GM23338 (cell line): ENCODE measurements around the gene TMEM61. TPM values are rescaled to one million over a fixed set of nuclear protein-coding genes. Genes with fewer than 3 reads are reported as not detected.
"Not testable (repeated sequence)": the region's sequence is repeated elsewhere in the genome, so short reads cannot be mapped to it uniquely, and the experiment has no call there.

ENCODE experiments used
- ATAC-seq: fragments of 200-7000 bp; cut with Tn5 transposase; 3 replicates; pipeline ENCODE4 v1.9.1; 2020
- DNase-seq: peaks from one replicate; pipeline ENCODE4 v3.0.0-alpha.2; 2015; ENCODE audit warnings: low spot score
- H2AFZ ChIP-seq: fragments of 200-600 bp; sonication (generic); 2 replicates; pipeline ENCODE4 v1.8.0; 2016; ENCODE audit warnings: antibody characterized with exemption, mild to moderate bottlenecking, moderate library complexity
- H3F3A ChIP-seq: fragments of 200-600 bp; sonication (generic); replicated peaks from 2 replicates; pipeline ENCODE4 v1.8.0; 2017; ENCODE audit warnings: antibody characterized with exemption, mixed run types, low read depth
- H3K27ac ChIP-seq: fragments of 200-600 bp; sonication (generic); 2 replicates; pipeline ENCODE4 v1.6.1; 2016; ENCODE audit warnings: low read depth
- H3K27me3 ChIP-seq: fragments of 200-600 bp; sonication (generic); 2 replicates; pipeline ENCODE4 v1.8.0; 2016; ENCODE audit warnings: mild to moderate bottlenecking, mixed run types, moderate library complexity; ENCODE audit not compliant: insufficient read depth
- H3K36me3 ChIP-seq: fragments of 200-600 bp; sonication (generic); 2 replicates; pipeline ENCODE4 v1.8.0; 2016; ENCODE audit warnings: mild to moderate bottlenecking; ENCODE audit not compliant: insufficient read depth
- H3K4me1 ChIP-seq: fragments of 200-600 bp; sonication (generic); 2 replicates; pipeline ENCODE4 v1.8.0; 2016; ENCODE audit warnings: mild to moderate bottlenecking, moderate library complexity; ENCODE audit not compliant: insufficient read depth
- H3K4me2 ChIP-seq: fragments of 200-600 bp; sonication (generic); 2 replicates; pipeline ENCODE4 v1.7.1; 2017; ENCODE audit warnings: mixed run types
- H3K4me3 ChIP-seq: fragments of 200-600 bp; sonication (generic); 2 replicates; pipeline ENCODE4 v1.6.1; 2016; ENCODE audit warnings: mixed run types
- H3K79me2 ChIP-seq: fragments of 200-600 bp; sonication (generic); replicated peaks from 2 replicates; pipeline ENCODE4 v1.8.0; 2017; ENCODE audit warnings: mild to moderate bottlenecking; ENCODE audit not compliant: insufficient read depth
- H3K9me2 ChIP-seq: fragments of 200-600 bp; sonication (generic); 2 replicates; pipeline ENCODE4 v1.8.0; 2017; ENCODE audit not compliant: insufficient read depth
- H4K20me1 ChIP-seq: fragments of 200-600 bp; sonication (generic); replicated peaks from 2 replicates; pipeline ENCODE4 v1.8.0; 2017; ENCODE audit warnings: mild to moderate bottlenecking; ENCODE audit not compliant: insufficient read depth
- H3K27ac Mint-ChIP-seq: 2 replicates; pipeline ENCODE4 v1.8.0; 2020; ENCODE audit warnings: inconsistent platforms, mild to moderate bottlenecking, moderate library complexity, mixed read lengths
- H3K27me3 Mint-ChIP-seq: 3 replicates; pipeline ENCODE4 v1.8.0; 2022; ENCODE audit warnings: low read depth, mild to moderate bottlenecking, moderate library complexity, mixed read lengths, inconsistent platforms; ENCODE audit not compliant: insufficient read depth, poor library complexity
- H3K36me3 Mint-ChIP-seq: 3 replicates; pipeline ENCODE4 v1.8.0; 2021; ENCODE audit warnings: low read depth, mild to moderate bottlenecking, inconsistent platforms, moderate library complexity, mixed read lengths
- H3K4me1 Mint-ChIP-seq: 3 replicates; pipeline ENCODE4 v1.8.0; 2020; ENCODE audit warnings: mild to moderate bottlenecking, inconsistent platforms, mixed read lengths
- H3K4me3 Mint-ChIP-seq: 3 replicates; pipeline ENCODE4 v1.8.0; 2021; ENCODE audit warnings: moderate library complexity, mild to moderate bottlenecking, inconsistent platforms, mixed read lengths
- H3K9me3 Mint-ChIP-seq: 3 replicates; pipeline ENCODE4 v1.8.0; 2020; ENCODE audit warnings: moderate library complexity, mild to moderate bottlenecking, inconsistent platforms, mixed read lengths
- CREB1 ChIP-seq: fragments of 250-450 bp; sonication (Bioruptor Pico); IDR thresholded peaks from 2 replicates; pipeline ENCODE4 v1.5.0; 2020; ENCODE audit warnings: low read depth, mild to moderate bottlenecking, moderate library complexity
- CTCF ChIP-seq, 2 experiments: fragments of 200-600 bp in 1 of 2; sonication (generic) in 1 of 2; conservative IDR thresholded peaks; 2 replicates each; pipeline versions ENCODE4 v1.5.1 to v1.6.1; 2016 to 2017; ENCODE audit warnings: antibody characterized with exemption in 2 of 2, low read depth in 2 of 2, mild to moderate bottlenecking in 2 of 2, moderate library complexity in 1 of 2
- ETS1 ChIP-seq: IDR thresholded peaks from 2 replicates; pipeline ENCODE4 v1.6.1; 2016; ENCODE audit warnings: antibody characterized with exemption
- EZH2 ChIP-seq: fragments of 200-600 bp; sonication (generic); IDR thresholded peaks from one replicate; pipeline ENCODE4 v1.8.0; 2017; ENCODE audit warnings: antibody characterized with exemption, mild to moderate bottlenecking, low read depth; ENCODE audit not compliant: unreplicated experiment
- EZH2phosphoT487 ChIP-seq: fragments of 200-600 bp; sonication (generic); IDR thresholded peaks from one replicate; pipeline ENCODE4 v1.8.1; 2018; ENCODE audit warnings: antibody characterized with exemption; ENCODE audit not compliant: unreplicated experiment
- JUNB ChIP-seq: IDR thresholded peaks from one replicate; pipeline ENCODE4 v1.6.1; 2016; ENCODE audit warnings: antibody characterized with exemption; ENCODE audit not compliant: unreplicated experiment
- NANOG ChIP-seq: IDR thresholded peaks from 2 replicates; pipeline ENCODE4 v1.6.1; 2016; ENCODE audit warnings: antibody characterized with exemption, borderline replicate concordance
- ZNF331 ChIP-seq: fragments of 250-450 bp; sonication (Bioruptor Pico); IDR thresholded peaks from 2 replicates; pipeline ENCODE4 v1.5.0; 2020; ENCODE audit warnings: low read depth, mild to moderate bottlenecking, moderate library complexity
- polyA plus RNA-seq: library from polyadenylated mRNA; unstranded; fragments of >200 nt; fragmentation: Nextera tagmentation; extraction: Ambion mirVana; gene quantifications from 2 replicates; pipeline ENCODE4 v1.2.1, GENCODE V29; 2016
- total RNA-seq: library from RNA; depleted of rRNA; stranded (reverse); fragments of >200 nt; shearing (Covaris generic); gene quantifications from 2 replicates; pipeline ENCODE4 v1.2.3, GENCODE V29; 2014

The TMEM61 gene
- total and polyA plus RNA-seq, 2 experiments from 2014 or later: 2.0 to 3.6 TPM

- H4K20me1 ChIP-seq, H3K4me3 Mint-ChIP-seq, H3F3A ChIP-seq, H2AFZ ChIP-seq, H3K4me2 ChIP-seq, H3K79me2 ChIP-seq, H3K36me3 Mint-ChIP-seq, ATAC-seq, H3K4me3 ChIP-seq, DNase-seq, H3K9me2 ChIP-seq, H3K36me3 ChIP-seq, H3K27me3 ChIP-seq, H3K27ac Mint-ChIP-seq, H3K27me3 Mint-ChIP-seq, H3K27ac ChIP-seq: not testable (repeated sequence)
- peaks cover 24% of the 10 kb centered on the region for H3K4me1 ChIP-seq
- Mint-ChIP-seq H3K4me1 (peaks cover 35% of the 10 kb centered on the region), H3K9me3 (peaks cover 21% of the 10 kb centered on the region)
Observed at GRCh38 chr1:55024163-55024562, 43.7 kb downstream of the TMEM61 start.

- Histone ChIP-seq H3K4me1 (peaks cover 28% of the 10 kb centered on the region), H3K27ac (peak overlapping the region; percentile 85; the same call in 1 of the 2 replicates)
- H3K4me3 Mint-ChIP-seq, H2AFZ ChIP-seq, H3K4me2 ChIP-seq, H3K27me3 ChIP-seq, ATAC-seq, H3F3A ChIP-seq, H3K4me3 ChIP-seq, H3K79me2 ChIP-seq, DNase-seq, H3K27me3 Mint-ChIP-seq, H4K20me1 ChIP-seq, H3K36me3 ChIP-seq, H3K9me2 ChIP-seq: not testable (repeated sequence)
- H3K4me1 Mint-ChIP-seq: peaks cover 37% of the 10 kb centered on the region
- H3K9me3 Mint-ChIP-seq: peaks cover 25% of the 10 kb centered on the region
- peaks cover 18% of the 10 kb centered on the region for H3K36me3 Mint-ChIP-seq
- 0 out of 2 replicates have a peak overlapping the region, but pooled peaks have one; percentile 66 for H3K27ac Mint-ChIP-seq
Observed at GRCh38 chr1:55026682-55027081, 46.3 kb downstream of the TMEM61 start.

- not testable (repeated sequence) for H3K4me2 ChIP-seq, H3K27ac Mint-ChIP-seq, ATAC-seq, H3F3A ChIP-seq, H3K9me3 Mint-ChIP-seq, H3K27me3 Mint-ChIP-seq, H3K4me3 ChIP-seq, H3K4me3 Mint-ChIP-seq, H3K9me2 ChIP-seq, H4K20me1 ChIP-seq, H3K27me3 ChIP-seq, H2AFZ ChIP-seq, H3K36me3 ChIP-seq, H3K79me2 ChIP-seq, H3K36me3 Mint-ChIP-seq, H3K27ac ChIP-seq, DNase-seq
- H3K4me1 Mint-ChIP-seq: peaks cover 30% of the 10 kb centered on the region
- H3K4me1 ChIP-seq: peaks cover 27% of the 10 kb centered on the region
Observed at GRCh38 chr1:55031098-55031497, 50.7 kb downstream of the TMEM61 start.

GRCh38 chr1:55033265-55033614 lies 52.8 kb downstream of the TMEM61 start:
- peaks cover 4% of the 10 kb centered on the region for H3K9me3 Mint-ChIP-seq
- DNase-seq: no peak
- H3K4me1 Mint-ChIP-seq: peaks cover 19% of the 10 kb centered on the region
- no peak overlapping the region for H3K27ac ChIP-seq
- H4K20me1 ChIP-seq: no peaks in the 10 kb centered on the region
- H3K4me1 ChIP-seq: peaks cover 28% of the 10 kb centered on the region
- no peak overlapping the region for H3K4me3 Mint-ChIP-seq
- no peak overlapping the region for H3K4me3 ChIP-seq
- H3K27me3 Mint-ChIP-seq: peaks cover 6% of the 10 kb centered on the region
- peaks cover 9% of the 10 kb centered on the region for H3K36me3 Mint-ChIP-seq
- H3K27ac Mint-ChIP-seq: no peak overlapping the region
- ATAC-seq: no peak
- H2AFZ ChIP-seq: no peak overlapping the region
- peaks cover 7% of the 10 kb centered on the region; the same call in 1 of the 2 replicates for H3K9me2 ChIP-seq
- H3K79me2 ChIP-seq: no peaks in the 10 kb centered on the region; the same call in 1 of the 2 replicates
- peaks cover 14% of the 10 kb centered on the region for H3K27me3 ChIP-seq
- H3K4me2 ChIP-seq: no peak overlapping the region
- H3K36me3 ChIP-seq: no peaks in the 10 kb centered on the region
- no peaks in the 10 kb centered on the region for H3F3A ChIP-seq
- no peak for TF ChIP-seq NANOG
- no peak for TF ChIP-seq JUNB
- no peak for TF ChIP-seq EZH2
- no peak for TF ChIP-seq EZH2phosphoT487
- no peak for TF ChIP-seq ZNF331 (CRISPR knock-in tag)
- TF ChIP-seq CTCF (conservative IDR thresholded peaks at IDR 0.05; ENCODE audit: low read depth in 2 of 2): no peak
- no peak for TF ChIP-seq CREB1 (CRISPR knock-in tag)
- no peak for TF ChIP-seq ETS1
